Transverse colon (tissue), 4 donors: ENCODE measurements around the gene RNU4-1. TPM values are rescaled to one million over a fixed set of nuclear protein-coding genes. Genes with fewer than 3 reads are reported as not detected.
A peak's percentile ranks its signal among the peaks of the same experiment; 100 is the strongest.
"Not testable (repeated sequence)": the region's sequence is repeated elsewhere in the genome, so short reads cannot be mapped to it uniquely, and the experiment has no call there.

ENCODE experiments used
- DNase-seq: peaks from one replicate; pipeline ENCODE4 v3.0.0-alpha.2; 2019
- H3K27ac ChIP-seq, 4 donors: fragments of 200-600 bp; sonication (generic); 2 replicates each; pipeline ENCODE4 v1.5.1; 2016 to 2018; ENCODE audit warnings: inconsistent platforms in 4 of 4
- H3K27me3 ChIP-seq: fragments of 200-600 bp; sonication (generic); 2 replicates; pipeline ENCODE4 v1.5.1; 2017; ENCODE audit warnings: inconsistent platforms
- H3K36me3 ChIP-seq, 4 donors: fragments of 200-600 bp; sonication (generic); 2 replicates each; pipeline ENCODE4 v1.5.1; 2017 to 2019; ENCODE audit warnings: inconsistent platforms in 4 of 4
- H3K4me1 ChIP-seq, 4 donors: fragments of 200-600 bp; sonication (generic); 2 replicates each; pipeline ENCODE4 v1.5.1; 2017 to 2020; ENCODE audit warnings: inconsistent platforms in 4 of 4
- H3K4me3 ChIP-seq, 4 donors: fragments of 200-600 bp; sonication (generic); 1 replicate in 1 of 4; 2 replicates in 3 of 4; pipeline versions ENCODE4 v1.5.1 to v1.6.1; 2017 to 2019; ENCODE audit warnings: inconsistent platforms in 4 of 4
- H3K9me3 ChIP-seq, 2 donors: fragments of 200-600 bp; sonication (generic); 2 replicates each; pipeline ENCODE4 v1.5.1; 2017 to 2019; ENCODE audit warnings: inconsistent platforms in 2 of 2
- CTCF ChIP-seq, 5 experiments: fragments of 200-600 bp in 3 of 5; fragments of 450-650 bp in 2 of 5; sonication (generic) in 3 of 5; IDR thresholded peaks; 1 replicate in 2 of 5; 2 replicates in 3 of 5; pipeline ENCODE4 v1.5.1; 2016 to 2017; ENCODE audit warnings: antibody characterized with exemption in 5 of 5, inconsistent platforms in 3 of 5, mild to moderate bottlenecking in 2 of 5, moderate library complexity in 1 of 5
- EP300 ChIP-seq: sonication (generic); formaldehyde crosslinking; IDR thresholded peaks from one replicate; pipeline ENCODE4 v1.6.1; 2017; ENCODE audit warnings: antibody characterized with exemption, low read depth
- POLR2A ChIP-seq: fragments of 450-650 bp; IDR thresholded peaks from one replicate; pipeline ENCODE4 v1.6.1; 2016; ENCODE audit warnings: antibody characterized with exemption, mild to moderate bottlenecking, moderate library complexity
- POLR2AphosphoS5 ChIP-seq, 3 donors: sonication (generic); formaldehyde crosslinking; IDR thresholded peaks; one replicate each; pipeline ENCODE4 v1.6.1; 2016; ENCODE audit warnings: antibody characterized with exemption in 3 of 3
- WGBS, 2 donors: methylation state at CpG; one replicate each; pipeline ENCODE4 v1.1.5; 2018; ENCODE audit warnings: low coverage in 1 of 2; 5-methylcytosine and 5-hydroxymethylcytosine counted together
- in situ Hi-C, 4 donors: fragments of 200-750 bp; cut with MboI; loops; one replicate each; pipeline versions ENCODE4 v1.15.0 to v1.15.1; 2017; ENCODE audit warnings: low sequenced_read_pairs in 3 of 4, low pct_ligation_motif_present in 1 of 4, low pct_unique_long_range_greater_than_20kb in 1 of 4
- intact Hi-C: fragments of 100-400 bp; cut with DNase I; formaldehyde crosslinking; loops from one replicate; pipeline ENCODE4 v1.15.1; 2023; ENCODE audit warnings: low total_unique reads
- total RNA-seq, 4 donors: library from RNA; depleted of rRNA; stranded (reverse); fragments of >200 nt; gene quantifications; one replicate each; pipeline ENCODE4 v1.1.0, GENCODE V29; 2016

The RNU4-1 gene
- total RNA-seq, result under 1 TPM in 3 of 4 donors, not detected in 1; under 0.01 TPM

GRCh38 chr12:120292661-120293531 lies at the start of gene RNU4-1:
RNU4-1 (minus strand) TSS chr12:120293237.
- in situ Hi-C loops, result no loop called here
- peak; percentile 82 for DNase-seq
- no peaks in the 10 kb centered on the region for H3K36me3 ChIP-seq

GRCh38 chr12:120342175-120343038 lies 49.4 kb upstream of the RNU4-1 start:
- no peak overlapping the region for H3K27ac ChIP-seq
- intact Hi-C loops, result no loop called here
- no peaks in the 10 kb centered on the region for H3K27me3 ChIP-seq
- no peaks in the 10 kb centered on the region for H3K9me3 ChIP-seq
- no peak overlapping the region for H3K4me3 ChIP-seq
- 63% methylated on average over 29 of the region's 30 CpGs; no CpG with 5 or more reads in 1 of the 2 donors for WGBS, 2 donors
- TF ChIP-seq POLR2AphosphoS5 (IDR thresholded peaks at IDR 0.05) (no peak), EP300 (no peak), CTCF (IDR thresholded peaks at IDR 0.05) (no peak), POLR2A (no peak)
- no peaks in the 10 kb centered on the region for H3K36me3 ChIP-seq
- H3K4me1 ChIP-seq, result no peaks in the 10 kb centered on the region
- no peak for DNase-seq
- in situ Hi-C loops, result no loop called here

More at GRCh38 chr12:120292661-120293531, at the start of gene RNU4-1:
- 1 to 2% methylated on average over 21 to 29 of the region's 29 CpGs for WGBS, 2 donors
- no peaks in the 10 kb centered on the region for H3K9me3 ChIP-seq
- intact Hi-C loops, result no loop called here
- H3K4me3 ChIP-seq, result peak within 1 kb of the TSS; percentile 46 to 90 (median 69)
- no peaks in the 10 kb centered on the region for H3K27me3 ChIP-seq
- TF ChIP-seq CTCF (IDR thresholded peaks at IDR 0.05) (no peak), POLR2AphosphoS5 (IDR thresholded peaks at IDR 0.05) (peak; percentile 62 to 98 (median 97)), POLR2A (peak; percentile 85)
- peak within 1 kb of the TSS; percentile 97 to 99 (median 98) for H3K27ac ChIP-seq
- peaks cover 0 to 18% (median 14%) of the 10 kb centered on the region in 4 donors for H3K4me1 ChIP-seq

GRCh38 chr12:120339256-120339655 lies 46.2 kb upstream of the RNU4-1 start:
- no peaks in the 10 kb centered on the region for H3K27me3 ChIP-seq
- H3K27ac ChIP-seq, result no peak overlapping the region
- H3K4me1 ChIP-seq, result no peaks in the 10 kb centered on the region
- in situ Hi-C loops (no loop called here), intact Hi-C loops (no loop called here)
- no peak for DNase-seq
- no peak overlapping the region for H3K4me3 ChIP-seq
- no peaks in the 10 kb centered on the region for H3K36me3 ChIP-seq
- no peaks in the 10 kb centered on the region for H3K9me3 ChIP-seq
- WGBS, 2 donors, result 69 to 81% methylated on average over 4 of the region's 4 CpGs
- TF ChIP-seq POLR2A (no peak), POLR2AphosphoS5 (IDR thresholded peaks at IDR 0.05) (no peak), EP300 (no peak), CTCF (IDR thresholded peaks at IDR 0.05) (no peak)

GRCh38 chr12:120337730-120338129 lies 44.7 kb upstream of the RNU4-1 start:
- no peaks in the 10 kb centered on the region for H3K4me1 ChIP-seq
- 83 to 86% methylated on average over 1 to 2 of the region's 2 CpGs for WGBS, 2 donors
- H3K9me3 ChIP-seq, result no peaks in the 10 kb centered on the region
- no peak overlapping the region for H3K27ac ChIP-seq
- H3K36me3 ChIP-seq, result no peaks in the 10 kb centered on the region
- TF ChIP-seq POLR2AphosphoS5 (IDR thresholded peaks at IDR 0.05) (no peak), POLR2A (no peak), CTCF (IDR thresholded peaks at IDR 0.05) (no peak), EP300 (no peak)
- intact Hi-C loops (no loop called here), in situ Hi-C loops (no loop called here)
- no peak for DNase-seq
- no peaks in the 10 kb centered on the region for H3K27me3 ChIP-seq
- no peak overlapping the region for H3K4me3 ChIP-seq

- DNase-seq, H3K27ac ChIP-seq, H3K4me3 ChIP-seq, H3K27me3 ChIP-seq, H3K4me1 ChIP-seq, intact Hi-C loops, in situ Hi-C loops, H3K36me3 ChIP-seq, H3K9me3 ChIP-seq: not testable (repeated sequence)
- WGBS, 2 donors, result 98% methylated on average over 2 of the region's 2 CpGs; no CpG with 5 or more reads in 1 of the 2 donors
Observed at GRCh38 chr12:120336392-120336791, 43.4 kb upstream of the RNU4-1 start.
